Stimulated activated naive B cell treated with anti-CD40 and anti-IgM and Interleukin-4, amounts not matched to agents 10 μg/mL and 1 μg/mL and 100 μg/mL, for 72 hours (primary cell): ENCODE measurements around the gene KCNQ2.

Experiments
- ATAC-seq, 2 donors: fragments of 150-1000 bp; cut with Tn5 transposase; replicated peaks; 2 replicates each; pipeline ENCODE4 v1.10.0; 2021; ENCODE audit warnings: moderate library complexity in 1 of 2
- DNase-seq: peaks from one replicate; pipeline ENCODE4 v3.0.0; 2021
- H3K27ac Mint-ChIP-seq: one replicate; pipeline ENCODE4 v1.8.0; 2022; ENCODE audit warnings: mild to moderate bottlenecking, mixed read lengths
- H3K27me3 Mint-ChIP-seq, 2 donors: one replicate each; pipeline ENCODE4 v1.8.0; 2022; ENCODE audit warnings: mixed read lengths in 2 of 2
- H3K36me3 Mint-ChIP-seq, 2 donors: one replicate each; pipeline ENCODE4 v1.8.0; 2022; ENCODE audit warnings: mixed read lengths in 2 of 2, mild to moderate bottlenecking in 1 of 2
- H3K4me1 Mint-ChIP-seq, 2 donors: one replicate each; pipeline ENCODE4 v1.8.0; 2022; ENCODE audit warnings: mixed read lengths in 2 of 2, mild to moderate bottlenecking in 1 of 2
- H3K4me3 Mint-ChIP-seq, 2 donors: one replicate each; pipeline ENCODE4 v1.8.0; 2022; ENCODE audit warnings: mild to moderate bottlenecking in 2 of 2, mixed read lengths in 2 of 2, moderate library complexity in 1 of 2
- H3K9me3 Mint-ChIP-seq, 2 donors: one replicate each; pipeline ENCODE4 v1.8.0; 2022; ENCODE audit warnings: mixed read lengths in 2 of 2, mild to moderate bottlenecking in 1 of 2

The KCNQ2 gene

GRCh38 chr20:63354636-63355350, 117.7 kb downstream of the KCNQ2 start:
- H3K4me1 Mint-ChIP-seq = peaks cover 0 to 2% of the 10 kb centered on the region in 2 donors
- peaks cover 16 to 22% of the 10 kb centered on the region in 2 donors for H3K27me3 Mint-ChIP-seq
- H3K4me3 Mint-ChIP-seq = no peak overlapping the region
- H3K27ac Mint-ChIP-seq = no peak overlapping the region
- H3K36me3 Mint-ChIP-seq = peaks cover 0 to 4% of the 10 kb centered on the region in 2 donors
- no peak for ATAC-seq
- H3K9me3 Mint-ChIP-seq = peaks cover 2 to 16% of the 10 kb centered on the region in 2 donors
- no peak for DNase-seq

DNA sequence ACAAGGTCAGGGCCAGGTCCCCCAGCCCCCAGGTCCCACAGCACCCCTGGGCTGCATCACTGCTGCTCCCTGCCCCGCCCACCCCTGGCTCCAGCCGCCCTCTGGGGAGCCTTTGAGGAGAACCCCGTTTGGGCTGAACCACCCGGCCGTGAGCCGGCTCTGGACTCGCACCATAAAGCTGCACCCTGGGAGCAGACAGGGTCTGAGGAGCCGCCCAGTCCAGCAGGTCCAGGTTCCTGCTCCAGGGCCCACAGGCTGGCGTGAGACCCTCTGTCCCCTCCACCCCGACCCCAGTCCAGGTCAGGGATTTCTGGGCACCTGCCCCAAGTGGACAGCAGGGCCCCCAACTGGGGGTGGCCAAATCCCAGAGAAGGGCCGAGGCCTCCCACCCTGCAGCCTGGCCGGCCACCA, 119.6 kb downstream of the KCNQ2 start:
- Mint-ChIP-seq H3K27ac (no peak overlapping the region), H3K9me3 (peaks cover 2 to 16% of the 10 kb centered on the region in 2 donors), H3K36me3 (peaks cover 0 to 4% of the 10 kb centered on the region in 2 donors), H3K27me3 (peaks cover 0 to 11% of the 10 kb centered on the region in 2 donors), H3K4me3 (no peak overlapping the region), H3K4me1 (no peaks in the 10 kb centered on the region)
- DNase-seq = no peak
- ATAC-seq = no peak

DNA sequence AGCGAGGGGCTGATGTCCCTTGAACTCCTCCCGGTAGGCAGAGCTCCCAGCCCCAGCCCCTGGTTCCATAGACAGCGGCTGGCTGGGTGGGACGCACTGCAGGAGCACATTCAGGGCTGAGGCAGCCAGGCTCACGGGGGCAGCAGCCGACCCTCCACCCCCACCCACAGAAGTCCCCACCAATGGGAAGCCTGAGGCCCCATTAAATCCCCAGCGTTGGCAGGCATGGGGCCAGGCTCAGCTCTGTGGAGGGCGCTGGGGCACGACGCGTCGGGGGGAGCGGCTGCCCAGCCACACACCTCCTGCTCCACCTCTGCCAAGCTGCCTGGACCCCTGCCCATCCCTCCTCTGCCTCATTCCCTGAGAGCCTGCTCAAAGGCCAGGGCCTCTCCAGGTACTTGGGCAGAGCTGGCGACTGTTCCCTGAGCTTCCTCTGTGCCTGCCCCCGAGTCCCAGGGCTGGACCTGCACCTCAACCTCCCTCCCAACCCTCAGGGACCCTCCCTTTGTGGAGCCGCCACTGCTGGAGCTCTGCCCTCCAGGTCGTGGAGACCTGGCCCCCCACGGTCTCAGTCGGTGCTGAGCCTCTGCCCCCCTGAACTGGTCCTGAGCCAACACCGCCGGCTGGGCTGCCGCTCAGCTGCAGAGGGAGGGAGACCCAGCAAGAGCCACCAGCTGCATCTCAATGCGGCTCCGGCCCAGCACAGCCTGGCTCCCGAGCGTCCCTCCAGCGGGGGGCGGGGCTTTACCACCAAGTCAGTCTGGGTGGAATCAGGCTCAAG, 120.5 kb downstream of the KCNQ2 start:
- H3K9me3 Mint-ChIP-seq = peaks cover 2 to 15% of the 10 kb centered on the region in 2 donors
- peaks cover 0 to 4% of the 10 kb centered on the region in 2 donors for H3K36me3 Mint-ChIP-seq
- H3K27ac Mint-ChIP-seq = no peak overlapping the region
- no peak for ATAC-seq
- no peak overlapping the region for H3K4me3 Mint-ChIP-seq
- H3K27me3 Mint-ChIP-seq = peaks cover 0 to 7% of the 10 kb centered on the region in 2 donors
- no peaks in the 10 kb centered on the region for H3K4me1 Mint-ChIP-seq
- DNase-seq = no peak

- H3K9me3 Mint-ChIP-seq = peaks cover 2 to 13% of the 10 kb centered on the region in 2 donors
- ATAC-seq (no peak), DNase-seq (no peak)
- no peak overlapping the region for H3K4me3 Mint-ChIP-seq
- peaks cover 0 to 4% of the 10 kb centered on the region in 2 donors for H3K36me3 Mint-ChIP-seq
- peaks cover 0 to 3% of the 10 kb centered on the region in 2 donors for H3K27me3 Mint-ChIP-seq
- H3K27ac Mint-ChIP-seq = no peak overlapping the region
- H3K4me1 Mint-ChIP-seq = no peaks in the 10 kb centered on the region
Measured at GRCh38 chr20:63351326-63351700, 121.1 kb downstream of the KCNQ2 start.

GRCh38 chr20:63350597-63351325, 121.7 kb downstream of the KCNQ2 start:
- H3K4me3 Mint-ChIP-seq = no peak overlapping the region
- no peaks in the 10 kb centered on the region for H3K4me1 Mint-ChIP-seq
- no peak overlapping the region for H3K27ac Mint-ChIP-seq
- peaks cover 0 to 4% of the 10 kb centered on the region in 2 donors for H3K36me3 Mint-ChIP-seq
- H3K9me3 Mint-ChIP-seq = peaks cover 2 to 13% of the 10 kb centered on the region in 2 donors
- no peak for DNase-seq
- no peak for ATAC-seq
- H3K27me3 Mint-ChIP-seq = peaks cover 0 to 3% of the 10 kb centered on the region in 2 donors
